ENCODE measurements around the gene KIAA0040.

KIAA0040 gene

DNA sequence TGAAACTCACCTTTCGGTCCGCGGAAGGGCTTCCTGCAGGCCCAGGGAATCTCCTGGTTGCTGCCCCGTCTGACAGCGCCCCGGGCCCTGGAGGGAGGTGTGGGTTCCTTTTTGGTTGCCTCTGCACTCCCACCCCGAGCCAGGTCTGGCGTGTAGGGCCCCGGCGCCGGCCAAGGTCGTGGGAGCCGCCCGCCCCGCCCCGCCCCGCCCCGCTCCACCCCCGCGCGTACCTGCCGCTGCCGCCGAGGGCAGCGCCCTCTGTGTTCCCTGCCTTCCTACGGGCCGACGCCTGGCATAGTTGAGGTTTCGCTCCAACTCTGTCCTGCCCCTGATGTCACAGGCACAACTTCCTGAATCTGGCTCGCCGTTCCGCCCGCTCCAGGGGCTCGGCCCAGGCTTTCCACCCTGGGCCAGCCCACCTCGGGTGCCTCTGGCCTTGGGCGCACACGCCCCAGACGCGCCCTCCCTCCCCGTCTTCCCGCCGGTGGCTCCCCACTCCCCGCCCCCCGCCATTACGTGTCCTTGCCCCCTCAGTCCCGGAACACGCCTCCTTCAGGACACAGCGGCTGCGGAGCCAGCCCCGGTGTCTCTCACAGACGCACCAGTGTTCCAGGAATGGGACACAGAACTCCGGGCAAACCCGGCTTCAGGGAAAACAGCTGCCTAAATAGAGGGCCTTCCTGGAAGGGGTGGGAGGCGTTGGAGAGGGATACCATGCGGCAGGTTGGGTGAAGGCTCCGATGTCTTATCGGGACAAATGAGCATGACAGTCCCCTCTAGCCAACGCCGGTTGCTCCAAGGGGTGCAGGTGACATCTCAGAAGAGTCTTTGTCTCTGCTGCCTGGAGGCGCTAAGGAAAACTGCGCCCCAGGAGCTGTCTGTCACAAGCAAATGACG, at the start of gene KIAA0040:
Gene KIAA0040 (minus strand): TSS at position 147 of the 897 bp plus-strand sequence. CDS start 31,763 bp downstream, outside the sequence.
- ATAC-seq, result peak; percentile 75
- TF ChIP-seq, protein P1, sequence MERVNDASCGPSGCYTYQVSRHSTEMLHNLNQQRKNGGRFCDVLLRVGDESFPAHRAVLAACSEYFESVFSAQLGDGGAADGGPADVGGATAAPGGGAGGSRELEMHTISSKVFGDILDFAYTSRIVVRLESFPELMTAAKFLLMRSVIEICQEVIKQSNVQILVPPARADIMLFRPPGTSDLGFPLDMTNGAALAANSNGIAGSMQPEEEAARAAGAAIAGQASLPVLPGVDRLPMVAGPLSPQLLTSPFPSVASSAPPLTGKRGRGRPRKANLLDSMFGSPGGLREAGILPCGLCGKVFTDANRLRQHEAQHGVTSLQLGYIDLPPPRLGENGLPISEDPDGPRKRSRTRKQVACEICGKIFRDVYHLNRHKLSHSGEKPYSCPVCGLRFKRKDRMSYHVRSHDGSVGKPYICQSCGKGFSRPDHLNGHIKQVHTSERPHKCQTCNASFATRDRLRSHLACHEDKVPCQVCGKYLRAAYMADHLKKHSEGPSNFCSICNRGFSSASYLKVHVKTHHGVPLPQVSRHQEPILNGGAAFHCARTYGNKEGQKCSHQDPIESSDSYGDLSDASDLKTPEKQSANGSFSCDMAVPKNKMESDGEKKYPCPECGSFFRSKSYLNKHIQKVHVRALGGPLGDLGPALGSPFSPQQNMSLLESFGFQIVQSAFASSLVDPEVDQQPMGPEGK (CRISPR knock-in tag; IDR thresholded peaks at IDR 0.05; ENCODE audit: borderline replicate concordance), result no peak
- no peak for TF ChIP-seq PPARA (CRISPR knock-in tag; IDR thresholded peaks at IDR 0.05; ENCODE audit: borderline replicate concordance)
- TF ChIP-seq OSR1 (CRISPR knock-in tag; IDR thresholded peaks at IDR 0.05), result no peak
- TF ChIP-seq, protein P2, sequence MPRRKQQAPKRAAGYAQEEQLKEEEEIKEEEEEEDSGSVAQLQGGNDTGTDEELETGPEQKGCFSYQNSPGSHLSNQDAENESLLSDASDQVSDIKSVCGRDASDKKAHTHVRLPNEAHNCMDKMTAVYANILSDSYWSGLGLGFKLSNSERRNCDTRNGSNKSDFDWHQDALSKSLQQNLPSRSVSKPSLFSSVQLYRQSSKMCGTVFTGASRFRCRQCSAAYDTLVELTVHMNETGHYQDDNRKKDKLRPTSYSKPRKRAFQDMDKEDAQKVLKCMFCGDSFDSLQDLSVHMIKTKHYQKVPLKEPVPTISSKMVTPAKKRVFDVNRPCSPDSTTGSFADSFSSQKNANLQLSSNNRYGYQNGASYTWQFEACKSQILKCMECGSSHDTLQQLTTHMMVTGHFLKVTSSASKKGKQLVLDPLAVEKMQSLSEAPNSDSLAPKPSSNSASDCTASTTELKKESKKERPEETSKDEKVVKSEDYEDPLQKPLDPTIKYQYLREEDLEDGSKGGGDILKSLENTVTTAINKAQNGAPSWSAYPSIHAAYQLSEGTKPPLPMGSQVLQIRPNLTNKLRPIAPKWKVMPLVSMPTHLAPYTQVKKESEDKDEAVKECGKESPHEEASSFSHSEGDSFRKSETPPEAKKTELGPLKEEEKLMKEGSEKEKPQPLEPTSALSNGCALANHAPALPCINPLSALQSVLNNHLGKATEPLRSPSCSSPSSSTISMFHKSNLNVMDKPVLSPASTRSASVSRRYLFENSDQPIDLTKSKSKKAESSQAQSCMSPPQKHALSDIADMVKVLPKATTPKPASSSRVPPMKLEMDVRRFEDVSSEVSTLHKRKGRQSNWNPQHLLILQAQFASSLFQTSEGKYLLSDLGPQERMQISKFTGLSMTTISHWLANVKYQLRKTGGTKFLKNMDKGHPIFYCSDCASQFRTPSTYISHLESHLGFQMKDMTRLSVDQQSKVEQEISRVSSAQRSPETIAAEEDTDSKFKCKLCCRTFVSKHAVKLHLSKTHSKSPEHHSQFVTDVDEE (CRISPR knock-in tag; IDR thresholded peaks at IDR 0.05), result no peak
- no peak for TF ChIP-seq ARNTL (CRISPR knock-in tag; IDR thresholded peaks at IDR 0.05; ENCODE audit: borderline replicate concordance, low read depth)
- TF ChIP-seq RARB (CRISPR knock-in tag; IDR thresholded peaks at IDR 0.05), result no peak
- TF ChIP-seq TOX (CRISPR knock-in tag; IDR thresholded peaks at IDR 0.05; ENCODE audit: borderline replicate concordance), result no peak
- TF ChIP-seq ZFP3 (CRISPR knock-in tag; IDR thresholded peaks at IDR 0.05), result no peak
- TF ChIP-seq, protein P3, sequence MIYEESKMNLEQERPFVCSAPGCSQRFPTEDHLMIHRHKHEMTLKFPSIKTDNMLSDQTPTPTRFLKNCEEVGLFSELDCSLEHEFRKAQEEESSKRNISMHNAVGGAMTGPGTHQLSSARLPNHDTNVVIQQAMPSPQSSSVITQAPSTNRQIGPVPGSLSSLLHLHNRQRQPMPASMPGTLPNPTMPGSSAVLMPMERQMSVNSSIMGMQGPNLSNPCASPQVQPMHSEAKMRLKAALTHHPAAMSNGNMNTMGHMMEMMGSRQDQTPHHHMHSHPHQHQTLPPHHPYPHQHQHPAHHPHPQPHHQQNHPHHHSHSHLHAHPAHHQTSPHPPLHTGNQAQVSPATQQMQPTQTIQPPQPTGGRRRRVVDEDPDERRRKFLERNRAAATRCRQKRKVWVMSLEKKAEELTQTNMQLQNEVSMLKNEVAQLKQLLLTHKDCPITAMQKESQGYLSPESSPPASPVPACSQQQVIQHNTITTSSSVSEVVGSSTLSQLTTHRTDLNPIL (CRISPR knock-in tag; IDR thresholded peaks at IDR 0.05; ENCODE audit: low read depth), result no peak

DNA sequence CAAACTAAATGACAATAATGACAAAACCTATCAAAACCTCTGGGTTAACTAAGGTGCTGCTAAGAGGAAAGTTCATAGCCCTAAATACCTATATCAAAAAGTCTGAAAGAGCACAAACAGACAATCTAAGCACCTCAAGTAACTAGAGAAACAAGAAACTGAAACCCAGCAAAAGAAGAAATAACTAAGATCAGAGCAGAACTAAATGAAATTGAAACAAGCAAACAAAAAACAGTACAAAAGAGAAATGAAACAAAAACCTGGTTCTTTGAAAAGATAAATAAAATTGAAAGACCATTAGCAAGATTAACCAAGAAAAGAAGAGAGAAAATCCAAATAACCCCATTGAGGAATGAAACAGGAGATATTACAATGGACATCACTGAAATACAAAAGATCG, 44.8 kb upstream of the KIAA0040 start:
- no peak for ATAC-seq
- TF ChIP-seq, protein P3 (CRISPR knock-in tag; IDR thresholded peaks at IDR 0.05; ENCODE audit: low read depth), result no peak
- no peak for TF ChIP-seq ZFP30 (CRISPR knock-in tag; IDR thresholded peaks at IDR 0.05)
- no peak for TF ChIP-seq GLIS3 (CRISPR knock-in tag; IDR thresholded peaks at IDR 0.05)
- no peak for TF ChIP-seq CSDC2 (CRISPR knock-in tag; IDR thresholded peaks at IDR 0.05)
- no peak for TF ChIP-seq ZFP3 (CRISPR knock-in tag; IDR thresholded peaks at IDR 0.05)
- TF ChIP-seq, protein P1 (CRISPR knock-in tag; IDR thresholded peaks at IDR 0.05; ENCODE audit: borderline replicate concordance), result no peak
- no peak for TF ChIP-seq ZC3H10 (CRISPR knock-in tag; IDR thresholded peaks at IDR 0.05)
- no peak for TF ChIP-seq ZNF565 (CRISPR knock-in tag; conservative IDR thresholded peaks at IDR 0.05; ENCODE audit: low read depth)
- no peak for TF ChIP-seq BACH2 (CRISPR knock-in tag; IDR thresholded peaks at IDR 0.05; ENCODE audit: borderline replicate concordance)
- no peak for TF ChIP-seq ZNF70 (CRISPR knock-in tag; IDR thresholded peaks at IDR 0.05)
- TF ChIP-seq ISL1 (CRISPR knock-in tag; IDR thresholded peaks at IDR 0.05), result no peak
- no peak for TF ChIP-seq RARB (CRISPR knock-in tag; IDR thresholded peaks at IDR 0.05)
- no peak for TF ChIP-seq TOX (CRISPR knock-in tag; IDR thresholded peaks at IDR 0.05; ENCODE audit: borderline replicate concordance)
- TF ChIP-seq ARNTL (CRISPR knock-in tag; IDR thresholded peaks at IDR 0.05; ENCODE audit: borderline replicate concordance, low read depth), result no peak
- TF ChIP-seq, protein P2 (CRISPR knock-in tag; IDR thresholded peaks at IDR 0.05), result no peak
- TF ChIP-seq, protein P4, sequence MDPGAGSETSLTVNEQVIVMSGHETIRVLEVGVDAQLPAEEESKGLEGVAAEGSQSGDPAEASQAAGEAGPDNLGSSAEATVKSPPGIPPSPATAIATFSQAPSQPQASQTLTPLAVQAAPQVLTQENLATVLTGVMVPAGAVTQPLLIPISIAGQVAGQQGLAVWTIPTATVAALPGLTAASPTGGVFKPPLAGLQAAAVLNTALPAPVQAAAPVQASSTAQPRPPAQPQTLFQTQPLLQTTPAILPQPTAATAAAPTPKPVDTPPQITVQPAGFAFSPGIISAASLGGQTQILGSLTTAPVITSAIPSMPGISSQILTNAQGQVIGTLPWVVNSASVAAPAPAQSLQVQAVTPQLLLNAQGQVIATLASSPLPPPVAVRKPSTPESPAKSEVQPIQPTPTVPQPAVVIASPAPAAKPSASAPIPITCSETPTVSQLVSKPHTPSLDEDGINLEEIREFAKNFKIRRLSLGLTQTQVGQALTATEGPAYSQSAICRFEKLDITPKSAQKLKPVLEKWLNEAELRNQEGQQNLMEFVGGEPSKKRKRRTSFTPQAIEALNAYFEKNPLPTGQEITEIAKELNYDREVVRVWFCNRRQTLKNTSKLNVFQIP (CRISPR knock-in tag; IDR thresholded peaks at IDR 0.05; ENCODE audit: borderline replicate concordance, low read depth), result no peak
- TF ChIP-seq ZNF8 (CRISPR knock-in tag; IDR thresholded peaks at IDR 0.05), result no peak
